Caco-2 (cell line): ENCODE results near the gene MED9. TPM values are rescaled to one million over a fixed set of nuclear protein-coding genes. Genes with fewer than 3 reads are reported as not detected.

ENCODE experiments used
- BruUV-seq: library from RNA; stranded (reverse); fragments of 400-500 nt; replicated peaks from 2 replicates; lab custom pipeline; 2021; lab: Mats Ljungman, UMichigan
- CTCF ChIA-PET: fragments of 300-600 bp; sonication (Branson Sonifier 250); formaldehyde crosslinking; loops from one replicate; lab custom pipeline; 2022; ENCODE audit warnings: antibody characterized with exemption; lab: Charles Lee
- POLR2A ChIA-PET: fragments of 300-600 bp; sonication (Branson Sonifier 250); formaldehyde crosslinking; loops from one replicate; lab custom pipeline; 2022; ENCODE audit warnings: antibody characterized with exemption; lab: Charles Lee
- DNase-seq, 2 experiments: peaks; one replicate each; pipeline versions ENCODE4 v3.0.0 to v3.0.0-alpha.2; 2020 to 2022
- H3K27me3 ChIP-seq: replicated peaks from 2 replicates; pipeline ENCODE4 v1.6.0; 2011; ENCODE audit warnings: low read length; ENCODE audit not compliant: control insufficient read depth, insufficient read depth
- H3K36me3 ChIP-seq: 2 replicates; pipeline ENCODE4 v1.5.1; 2011; ENCODE audit warnings: low read length; ENCODE audit not compliant: control insufficient read depth, insufficient read depth
- H3K4me1 ChIP-seq: fragments of 250-450 bp; sonication (Bioruptor Pico); 2 replicates; pipeline ENCODE4 v1.5.1; 2020; ENCODE audit warnings: mild to moderate bottlenecking
- H3K4me3 ChIP-seq: 2 replicates; pipeline ENCODE4 v1.5.1; 2011; ENCODE audit warnings: low read depth, mild to moderate bottlenecking, control low read depth, low read length
- H3K9me3 ChIP-seq: fragments of 250-450 bp; sonication (Bioruptor Pico); 2 replicates; pipeline ENCODE4 v1.5.1; 2020; ENCODE audit warnings: mild to moderate bottlenecking, moderate library complexity
- H3K27ac Mint-ChIP-seq: one replicate; pipeline ENCODE4 v1.8.0; 2022; ENCODE audit warnings: mixed read lengths; ENCODE audit not compliant: unreplicated experiment
- H3K27me3 Mint-ChIP-seq: one replicate; pipeline ENCODE4 v1.8.0; 2022; ENCODE audit warnings: mixed read lengths; ENCODE audit not compliant: insufficient read depth, unreplicated experiment
- H3K36me3 Mint-ChIP-seq: one replicate; pipeline ENCODE4 v1.8.0; 2022; ENCODE audit warnings: mild to moderate bottlenecking, mixed read lengths; ENCODE audit not compliant: insufficient read depth, unreplicated experiment
- H3K4me1 Mint-ChIP-seq: one replicate; pipeline ENCODE4 v1.8.0; 2022; ENCODE audit warnings: low read depth, mixed read lengths; ENCODE audit not compliant: unreplicated experiment
- H3K4me3 Mint-ChIP-seq: one replicate; pipeline ENCODE4 v1.8.0; 2022; ENCODE audit warnings: mild to moderate bottlenecking, moderate library complexity, mixed read lengths; ENCODE audit not compliant: unreplicated experiment
- H3K9me3 Mint-ChIP-seq: one replicate; pipeline ENCODE4 v1.8.0; 2022; ENCODE audit warnings: mixed read lengths; ENCODE audit not compliant: unreplicated experiment
- CTCF ChIP-seq, 2 experiments: fragments of 200-600 bp in 1 of 2; IDR thresholded peaks; 1 replicate in 1 of 2; 2 replicates in 1 of 2; pipeline versions ENCODE4 v1.5.1 to v1.8.0; 2011 to 2022; ENCODE audit warnings: antibody characterized with exemption in 1 of 2, control low read depth in 1 of 2, inconsistent platforms in 1 of 2, low read depth in 1 of 2, low read length in 1 of 2, mild to moderate bottlenecking in 1 of 2, moderate library complexity in 1 of 2; ENCODE audit not compliant: insufficient read depth in 1 of 2, severe bottlenecking in 1 of 2, unreplicated experiment in 1 of 2
- intact Hi-C: fragments of 100-400 bp; cut with micrococcal nuclease; formaldehyde crosslinking; loops from one replicate; pipeline ENCODE4 v1.10.0; 2022; ENCODE audit not compliant: unreplicated experiment
- total RNA-seq: library from RNA; stranded (reverse); gene quantifications from 2 replicates; pipeline ENCODE4 v1.2.3, GENCODE V29; 2022

MED9 gene
- total RNA-seq, 1 experiment from 2014 or later: 24.9 TPM

GRCh38 chr17:17509601-17510425 is 33.0 kb downstream of the MED9 start:
- ChIA-PET CTCF (interaction anchor here (0.7 kb wide), 1 partner anchor 10 kb away, joined by 3 read pairs; no protein-coding TSS in a partner anchor), POLR2A (interaction anchor here (0.6 to 1.2 kb wide), 2 partner anchors 13 to 234 kb away, joined by 3 to 4 read pairs; no protein-coding TSS in a partner anchor)
- H3K27me3 Mint-ChIP-seq: no peaks in the 10 kb centered on the region
- no peaks in the 10 kb centered on the region for H3K4me1 ChIP-seq
- BruUV-seq: no TSS peak
- H3K4me3 ChIP-seq: no peak overlapping the region
- H3K27me3 ChIP-seq: no peaks in the 10 kb centered on the region
- H3K4me3 Mint-ChIP-seq: no peak overlapping the region
- H3K9me3 ChIP-seq: no peaks in the 10 kb centered on the region
- H3K9me3 Mint-ChIP-seq: no peaks in the 10 kb centered on the region
- H3K4me1 Mint-ChIP-seq: no peaks in the 10 kb centered on the region
- DNase-seq: peak in 1 of 2 experiments; percentile 32
- H3K27ac Mint-ChIP-seq: peak overlapping the region; percentile 66
- H3K36me3 ChIP-seq: no peaks in the 10 kb centered on the region
- no peaks in the 10 kb centered on the region for H3K36me3 Mint-ChIP-seq
- intact Hi-C loops: no loop called here
- no peak for TF ChIP-seq CTCF (IDR thresholded peaks at IDR 0.05; ENCODE audit: insufficient read depth in 1 of 2, low read depth in 1 of 2, low read length in 1 of 2, severe bottlenecking in 1 of 2, unreplicated experiment in 1 of 2)

- no peak for DNase-seq
- ChIA-PET CTCF (no interaction called here), POLR2A (interaction anchor here (0.6 kb wide), 1 partner anchor 235 kb away, joined by 3 read pairs; no protein-coding TSS in a partner anchor)
- H3K4me1 Mint-ChIP-seq: no peaks in the 10 kb centered on the region
- no peaks in the 10 kb centered on the region for H3K36me3 ChIP-seq
- H3K27me3 ChIP-seq: no peaks in the 10 kb centered on the region
- H3K9me3 ChIP-seq: no peaks in the 10 kb centered on the region
- no peaks in the 10 kb centered on the region for H3K36me3 Mint-ChIP-seq
- no peaks in the 10 kb centered on the region for H3K27me3 Mint-ChIP-seq
- H3K4me3 Mint-ChIP-seq: no peak overlapping the region
- H3K9me3 Mint-ChIP-seq: no peaks in the 10 kb centered on the region
- BruUV-seq: no TSS peak
- H3K4me3 ChIP-seq: no peak overlapping the region
- intact Hi-C loops: no loop called here
- no peak for TF ChIP-seq CTCF (IDR thresholded peaks at IDR 0.05; ENCODE audit: insufficient read depth in 1 of 2, low read depth in 1 of 2, low read length in 1 of 2, severe bottlenecking in 1 of 2, unreplicated experiment in 1 of 2)
- H3K4me1 ChIP-seq: no peaks in the 10 kb centered on the region
- peak overlapping the region; percentile 19 for H3K27ac Mint-ChIP-seq
These were observed 33.9 kb downstream of the MED9 start for GRCh38 chr17:17510456-17511292.

- no peak overlapping the region for H3K4me3 Mint-ChIP-seq
- POLR2A ChIA-PET: no interaction called here
- no peaks in the 10 kb centered on the region for H3K4me1 Mint-ChIP-seq
These were observed 34.5 kb downstream of the MED9 start for GRCh38 chr17:17511293-17511741.

More at GRCh38 chr17:17511293-17511741, 34.5 kb downstream of the MED9 start:
- H3K9me3 ChIP-seq: no peaks in the 10 kb centered on the region
- DNase-seq: no peak
- H3K4me1 ChIP-seq: no peaks in the 10 kb centered on the region
- no TSS peak for BruUV-seq
- H3K27ac Mint-ChIP-seq: peak overlapping the region; percentile 19
- no peaks in the 10 kb centered on the region for H3K27me3 Mint-ChIP-seq
- H3K27me3 ChIP-seq: no peaks in the 10 kb centered on the region
- intact Hi-C loops: no loop called here
- no peak for TF ChIP-seq CTCF (IDR thresholded peaks at IDR 0.05; ENCODE audit: insufficient read depth in 1 of 2, low read depth in 1 of 2, low read length in 1 of 2, severe bottlenecking in 1 of 2, unreplicated experiment in 1 of 2)
- no peaks in the 10 kb centered on the region for H3K36me3 Mint-ChIP-seq
- no peak overlapping the region for H3K4me3 ChIP-seq
- no peaks in the 10 kb centered on the region for H3K9me3 Mint-ChIP-seq
- H3K36me3 ChIP-seq: no peaks in the 10 kb centered on the region
- CTCF ChIA-PET: interaction anchor here (0.6 to 0.8 kb wide), 2 partner anchors 14 to 638 kb away, joined by 4 to 5 read pairs; no protein-coding TSS in a partner anchor
